HCT116 (cell line): Measurements from ENCODE around the gene SRP19. TPM values are rescaled to one million over a fixed set of nuclear protein-coding genes. Genes with fewer than 3 reads are reported as not detected.

ENCODE experiments used
- ATAC-seq: fragments of 200-7000 bp; cut with Tn5 transposase; 2 replicates; pipeline ENCODE4 v1.9.1; 2020; ENCODE audit warnings: mild to moderate bottlenecking, moderate library complexity
- BruUV-seq: library from RNA; stranded (reverse); fragments of 400-500 nt; replicated peaks from 2 replicates; lab custom pipeline; 2021; lab: Mats Ljungman, UMichigan
- CTCF ChIA-PET: fragments of 300-600 bp; sonication (Branson Sonifier 250); formaldehyde crosslinking; loops from one replicate; lab custom pipeline; 2021; ENCODE audit warnings: antibody characterized with exemption; lab: Charles Lee
- POLR2A ChIA-PET: fragments of 300-600, 350-600 bp; sonication (Branson Sonifier 250); formaldehyde crosslinking; loops from one replicate; lab custom pipeline; 2021; ENCODE audit warnings: antibody characterized with exemption; lab: Charles Lee
- RAD21 ChIA-PET, 2 experiments: fragments of 300-600 bp; sonication (Branson Sonifier 250); formaldehyde crosslinking; loops; one replicate each; lab custom pipeline; 2023; ENCODE audit warnings: low total read pairs in 2 of 2; ENCODE audit not compliant: uncharacterized antibody in 2 of 2, unreplicated experiment in 2 of 2, low non-redundant PET in 1 of 2; lab: Charles Lee
- DNase-seq: peaks from one replicate; pipeline ENCODE4 v3.0.0-alpha.2; 2010; ENCODE audit warnings: low read depth, low spot score
- H2AFZ ChIP-seq: fragments of 200-600 bp; shearing (Covaris generic), sonication (generic); 2 replicates; pipeline ENCODE4 v1.6.1; 2017; ENCODE audit warnings: low read depth, mixed run types, mixed read lengths, antibody characterized with exemption, low read length; ENCODE audit not compliant: poor library complexity, severe bottlenecking
- H3K27ac ChIP-seq: 2 replicates; pipeline ENCODE4 v1.5.1; 2012; ENCODE audit warnings: low read depth, low read length
- H3K27me3 ChIP-seq: fragments of 200-600 bp; sonication (generic); 2 replicates; pipeline ENCODE4 v1.6.1; 2016; ENCODE audit warnings: mixed run types, low read length, mixed read lengths; ENCODE audit not compliant: insufficient read depth
- H3K36me3 ChIP-seq, 2 experiments: fragments of 200-500 bp in 1 of 2; fragments of 200-600 bp in 1 of 2; sonication (Bioruptor generic) in 1 of 2; sonication (generic) in 1 of 2; 2 replicates each; pipeline versions ENCODE4 v1.5.1 to v1.6.1; 2014 to 2016; ENCODE audit warnings: low read length in 2 of 2, inconsistent platforms in 1 of 2, mixed read lengths in 1 of 2, mixed run types in 1 of 2; ENCODE audit not compliant: insufficient read depth in 2 of 2, control insufficient read depth in 1 of 2
- H3K4me1 ChIP-seq, 2 experiments: fragments of 200-600 bp in 1 of 2; sonication (generic) in 1 of 2; 2 replicates each; pipeline versions ENCODE4 v1.5.1 to v1.6.1; 2012 to 2017; ENCODE audit warnings: low read length in 2 of 2, inconsistent platforms in 1 of 2, mild to moderate bottlenecking in 1 of 2, mixed read lengths in 1 of 2, mixed run types in 1 of 2, moderate library complexity in 1 of 2; ENCODE audit not compliant: insufficient read depth in 2 of 2, control insufficient read depth in 1 of 2
- H3K4me2 ChIP-seq: fragments of 200-600 bp; sonication (generic); 2 replicates; pipeline ENCODE4 v1.6.1; 2017; ENCODE audit warnings: mixed run types, low read length, mixed read lengths
- H3K4me3 ChIP-seq, 2 experiments: fragments of 200-600 bp in 1 of 2; sonication (generic) in 1 of 2; replicated peaks in 1 of 2; 2 replicates each; pipeline ENCODE4 v1.5.1; 2011 to 2016; ENCODE audit warnings: low read length in 2 of 2, control low read depth in 1 of 2, low read depth in 1 of 2, mild to moderate bottlenecking in 1 of 2, mixed read lengths in 1 of 2, mixed run types in 1 of 2
- H3K79me2 ChIP-seq: fragments of 200-600 bp; sonication (generic); 2 replicates; pipeline ENCODE4 v1.6.1; 2017; ENCODE audit warnings: mild to moderate bottlenecking, mixed run types, low read length, moderate library complexity, mixed read lengths; ENCODE audit not compliant: insufficient read depth
- H3K9ac ChIP-seq: fragments of 200-600 bp; sonication (generic); 2 replicates; pipeline ENCODE4 v1.6.1; 2016; ENCODE audit warnings: low read length, mixed read lengths
- H3K9me2 ChIP-seq: fragments of 200-600 bp; sonication (generic), shearing (Covaris generic); 2 replicates; pipeline ENCODE4 v1.6.1; 2017; ENCODE audit warnings: mixed run types, mild to moderate bottlenecking, moderate library complexity; ENCODE audit not compliant: insufficient read depth
- H3K9me3 ChIP-seq, 2 experiments: fragments of 200-500 bp in 1 of 2; fragments of 200-600 bp in 1 of 2; sonication (Bioruptor generic) in 1 of 2; sonication (generic) in 1 of 2; 2 replicates each; pipeline ENCODE4 v1.6.1; 2014 to 2017; ENCODE audit warnings: low read length in 2 of 2, mixed read lengths in 2 of 2, inconsistent platforms in 1 of 2, low read depth in 1 of 2, mild to moderate bottlenecking in 1 of 2, mixed run types in 1 of 2, moderate library complexity in 1 of 2; ENCODE audit not compliant: control insufficient read depth in 1 of 2, insufficient read depth in 1 of 2
- H4K20me1 ChIP-seq: fragments of 200-600 bp; sonication (generic), shearing (Covaris generic); 2 replicates; pipeline ENCODE4 v1.6.1; 2017; ENCODE audit warnings: mixed run types, mild to moderate bottlenecking, moderate library complexity; ENCODE audit not compliant: insufficient read depth
- CBX3 ChIP-seq: IDR thresholded peaks from 2 replicates; pipeline ENCODE4 v1.6.1; 2012; ENCODE audit warnings: low read depth
- CEBPB ChIP-seq: IDR thresholded peaks from 2 replicates; pipeline ENCODE4 v1.6.1; 2012; ENCODE audit warnings: low read depth
- EGR1 ChIP-seq: IDR thresholded peaks from 2 replicates; pipeline ENCODE4 v1.6.1; 2012; ENCODE audit warnings: low read depth
- EZH2phosphoT487 ChIP-seq: fragments of 200-600 bp; IDR thresholded peaks from 2 replicates; pipeline ENCODE4 v1.6.1; 2018; ENCODE audit warnings: antibody characterized with exemption, borderline replicate concordance
- FOSL1 ChIP-seq: IDR thresholded peaks from 2 replicates; pipeline ENCODE4 v1.6.1; 2012; ENCODE audit warnings: low read depth
- POLR2AphosphoS5 ChIP-seq: IDR thresholded peaks from 2 replicates; pipeline ENCODE4 v1.6.1; 2011; ENCODE audit warnings: mild to moderate bottlenecking, low read depth, low read length, moderate library complexity
- SIN3A ChIP-seq: IDR thresholded peaks from 2 replicates; pipeline ENCODE4 v1.6.1; 2012; ENCODE audit warnings: low read depth
- SRF ChIP-seq: IDR thresholded peaks from 2 replicates; pipeline ENCODE4 v1.6.1; 2012; ENCODE audit warnings: low read depth
- ZFX ChIP-seq: fragments of 450-650 bp; IDR thresholded peaks from 2 replicates; pipeline ENCODE4 v1.6.1; 2017
- intact Hi-C: fragments of 100-400 bp; cut with micrococcal nuclease; formaldehyde crosslinking; loops from 2 replicates; pipeline ENCODE4 v1.10.0; 2022
- total RNA-seq: library from RNA; stranded (reverse); gene quantifications from one replicate; pipeline ENCODE4 v1.2.1, GENCODE V29; 2021; ENCODE audit not compliant: unreplicated experiment
- TF ChIP-seq, protein P1 (sequence below): IDR thresholded peaks from 2 replicates; pipeline ENCODE4 v1.6.1; 2011; ENCODE audit warnings: mild to moderate bottlenecking, low read length, moderate library complexity; ENCODE audit not compliant: insufficient replicate concordance; ENCODE audit errors: extremely low read depth
- TF ChIP-seq, protein P2 (sequence below): IDR thresholded peaks from 2 replicates; pipeline ENCODE4 v1.6.1; 2012; ENCODE audit warnings: low read depth
- TF ChIP-seq, protein P3 (sequence below), 3 experiments: fragments of 200-600 bp in 1 of 3; sonication (generic) in 1 of 3; IDR thresholded peaks in 2 of 3; conservative IDR thresholded peaks in 1 of 3; 2 replicates each; pipeline ENCODE4 v1.5.1; 2012 to 2017; ENCODE audit warnings: low read depth in 2 of 3, low read length in 2 of 3, antibody characterized with exemption in 1 of 3, borderline replicate concordance in 1 of 3, control low read depth in 1 of 3, mild to moderate bottlenecking in 1 of 3, mixed read lengths in 1 of 3, mixed run types in 1 of 3, moderate library complexity in 1 of 3; ENCODE audit not compliant: insufficient read depth in 1 of 3
- TF ChIP-seq, protein P4 (sequence below): IDR thresholded peaks from 2 replicates; pipeline ENCODE4 v1.6.1; 2012

SRP19 gene
- total RNA-seq, 1 experiment from 2014 or later = 45.3 TPM

DNA sequence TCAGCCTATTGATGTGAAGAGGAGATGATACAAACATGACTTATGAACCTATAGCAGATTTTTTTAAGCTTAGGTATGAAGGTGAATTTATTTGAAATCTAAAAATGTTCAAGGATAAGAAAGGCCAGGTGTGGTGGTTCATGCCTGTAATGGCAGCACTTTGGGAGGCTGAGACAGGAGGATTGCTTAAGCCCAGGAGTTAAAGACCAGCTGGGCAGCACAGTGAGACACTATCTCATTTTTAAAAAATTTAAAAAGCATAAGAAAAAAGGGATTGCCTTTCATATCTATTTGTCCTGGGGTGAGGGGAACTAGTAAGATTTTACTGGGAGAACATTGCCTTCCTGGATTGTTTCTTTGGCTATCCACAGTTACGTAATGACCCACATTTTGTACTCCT, 40.8 kb upstream of the SRP19 start:
- DNase-seq = no peak
- no peaks in the 10 kb centered on the region for H3K27me3 ChIP-seq
- H2AFZ ChIP-seq = no peak overlapping the region
- no peak overlapping the region for H3K4me2 ChIP-seq
- BruUV-seq = no TSS peak
- H3K9me3 ChIP-seq = no peaks in the 10 kb centered on the region
- TF ChIP-seq CBX3 (no peak), POLR2AphosphoS5 (no peak), CEBPB (no peak), FOSL1 (no peak), SRF (no peak), SIN3A (no peak), ZFX (no peak), EGR1 (no peak), EZH2phosphoT487 (no peak)
- TF ChIP-seq, protein P1, sequence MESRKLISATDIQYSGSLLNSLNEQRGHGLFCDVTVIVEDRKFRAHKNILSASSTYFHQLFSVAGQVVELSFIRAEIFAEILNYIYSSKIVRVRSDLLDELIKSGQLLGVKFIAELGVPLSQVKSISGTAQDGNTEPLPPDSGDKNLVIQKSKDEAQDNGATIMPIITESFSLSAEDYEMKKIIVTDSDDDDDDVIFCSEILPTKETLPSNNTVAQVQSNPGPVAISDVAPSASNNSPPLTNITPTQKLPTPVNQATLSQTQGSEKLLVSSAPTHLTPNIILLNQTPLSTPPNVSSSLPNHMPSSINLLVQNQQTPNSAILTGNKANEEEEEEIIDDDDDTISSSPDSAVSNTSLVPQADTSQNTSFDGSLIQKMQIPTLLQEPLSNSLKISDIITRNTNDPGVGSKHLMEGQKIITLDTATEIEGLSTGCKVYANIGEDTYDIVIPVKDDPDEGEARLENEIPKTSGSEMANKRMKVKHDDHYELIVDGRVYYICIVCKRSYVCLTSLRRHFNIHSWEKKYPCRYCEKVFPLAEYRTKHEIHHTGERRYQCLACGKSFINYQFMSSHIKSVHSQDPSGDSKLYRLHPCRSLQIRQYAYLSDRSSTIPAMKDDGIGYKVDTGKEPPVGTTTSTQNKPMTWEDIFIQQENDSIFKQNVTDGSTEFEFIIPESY = no peak
- TF ChIP-seq, protein P2, sequence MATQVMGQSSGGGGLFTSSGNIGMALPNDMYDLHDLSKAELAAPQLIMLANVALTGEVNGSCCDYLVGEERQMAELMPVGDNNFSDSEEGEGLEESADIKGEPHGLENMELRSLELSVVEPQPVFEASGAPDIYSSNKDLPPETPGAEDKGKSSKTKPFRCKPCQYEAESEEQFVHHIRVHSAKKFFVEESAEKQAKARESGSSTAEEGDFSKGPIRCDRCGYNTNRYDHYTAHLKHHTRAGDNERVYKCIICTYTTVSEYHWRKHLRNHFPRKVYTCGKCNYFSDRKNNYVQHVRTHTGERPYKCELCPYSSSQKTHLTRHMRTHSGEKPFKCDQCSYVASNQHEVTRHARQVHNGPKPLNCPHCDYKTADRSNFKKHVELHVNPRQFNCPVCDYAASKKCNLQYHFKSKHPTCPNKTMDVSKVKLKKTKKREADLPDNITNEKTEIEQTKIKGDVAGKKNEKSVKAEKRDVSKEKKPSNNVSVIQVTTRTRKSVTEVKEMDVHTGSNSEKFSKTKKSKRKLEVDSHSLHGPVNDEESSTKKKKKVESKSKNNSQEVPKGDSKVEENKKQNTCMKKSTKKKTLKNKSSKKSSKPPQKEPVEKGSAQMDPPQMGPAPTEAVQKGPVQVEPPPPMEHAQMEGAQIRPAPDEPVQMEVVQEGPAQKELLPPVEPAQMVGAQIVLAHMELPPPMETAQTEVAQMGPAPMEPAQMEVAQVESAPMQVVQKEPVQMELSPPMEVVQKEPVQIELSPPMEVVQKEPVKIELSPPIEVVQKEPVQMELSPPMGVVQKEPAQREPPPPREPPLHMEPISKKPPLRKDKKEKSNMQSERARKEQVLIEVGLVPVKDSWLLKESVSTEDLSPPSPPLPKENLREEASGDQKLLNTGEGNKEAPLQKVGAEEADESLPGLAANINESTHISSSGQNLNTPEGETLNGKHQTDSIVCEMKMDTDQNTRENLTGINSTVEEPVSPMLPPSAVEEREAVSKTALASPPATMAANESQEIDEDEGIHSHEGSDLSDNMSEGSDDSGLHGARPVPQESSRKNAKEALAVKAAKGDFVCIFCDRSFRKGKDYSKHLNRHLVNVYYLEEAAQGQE = no peak
- TF ChIP-seq, protein P3, sequence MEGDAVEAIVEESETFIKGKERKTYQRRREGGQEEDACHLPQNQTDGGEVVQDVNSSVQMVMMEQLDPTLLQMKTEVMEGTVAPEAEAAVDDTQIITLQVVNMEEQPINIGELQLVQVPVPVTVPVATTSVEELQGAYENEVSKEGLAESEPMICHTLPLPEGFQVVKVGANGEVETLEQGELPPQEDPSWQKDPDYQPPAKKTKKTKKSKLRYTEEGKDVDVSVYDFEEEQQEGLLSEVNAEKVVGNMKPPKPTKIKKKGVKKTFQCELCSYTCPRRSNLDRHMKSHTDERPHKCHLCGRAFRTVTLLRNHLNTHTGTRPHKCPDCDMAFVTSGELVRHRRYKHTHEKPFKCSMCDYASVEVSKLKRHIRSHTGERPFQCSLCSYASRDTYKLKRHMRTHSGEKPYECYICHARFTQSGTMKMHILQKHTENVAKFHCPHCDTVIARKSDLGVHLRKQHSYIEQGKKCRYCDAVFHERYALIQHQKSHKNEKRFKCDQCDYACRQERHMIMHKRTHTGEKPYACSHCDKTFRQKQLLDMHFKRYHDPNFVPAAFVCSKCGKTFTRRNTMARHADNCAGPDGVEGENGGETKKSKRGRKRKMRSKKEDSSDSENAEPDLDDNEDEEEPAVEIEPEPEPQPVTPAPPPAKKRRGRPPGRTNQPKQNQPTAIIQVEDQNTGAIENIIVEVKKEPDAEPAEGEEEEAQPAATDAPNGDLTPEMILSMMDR (IDR thresholded peaks at IDR 0.05 in 2 of 3, conservative IDR thresholded peaks at IDR 0.05 in 1 of 3; ENCODE audit: borderline replicate concordance in 1 of 3, insufficient read depth in 1 of 3, low read depth in 2 of 3, low read length in 2 of 3) = no peak
- TF ChIP-seq, protein P4, sequence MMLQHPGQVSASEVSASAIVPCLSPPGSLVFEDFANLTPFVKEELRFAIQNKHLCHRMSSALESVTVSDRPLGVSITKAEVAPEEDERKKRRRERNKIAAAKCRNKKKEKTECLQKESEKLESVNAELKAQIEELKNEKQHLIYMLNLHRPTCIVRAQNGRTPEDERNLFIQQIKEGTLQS = no peak
- no peak overlapping the region for H3K27ac ChIP-seq
- ChIA-PET RAD21 (no interaction called here), CTCF (no interaction called here), POLR2A (no interaction called here)
- no peaks in the 10 kb centered on the region for H3K9me2 ChIP-seq
- no peak overlapping the region for H3K9ac ChIP-seq
- H3K79me2 ChIP-seq = no peaks in the 10 kb centered on the region
- no peaks in the 10 kb centered on the region for H3K36me3 ChIP-seq
- no peaks in the 10 kb centered on the region for H3K4me1 ChIP-seq
- H3K4me3 ChIP-seq = no peak overlapping the region
- no peak for ATAC-seq
- intact Hi-C loops = no loop called here
- H4K20me1 ChIP-seq = no peaks in the 10 kb centered on the region
